ENCODE results near the gene TMC6.
"Not testable (repeated sequence)": the region's sequence is repeated elsewhere in the genome, so short reads cannot be mapped to it uniquely, and the experiment has no call there.

The TMC6 gene

GRCh38 chr17:78154903-78155811 lies 26.6 kb upstream of the TMC6 start:
- DNase-seq, result no peak

GRCh38 chr17:78151514-78152008 lies 23.0 kb upstream of the TMC6 start:
- DNase-seq, result no peak

- DNase-seq, result no peak
Observed at GRCh38 chr17:78148286-78149016, 19.9 kb upstream of the TMC6 start.

DNA sequence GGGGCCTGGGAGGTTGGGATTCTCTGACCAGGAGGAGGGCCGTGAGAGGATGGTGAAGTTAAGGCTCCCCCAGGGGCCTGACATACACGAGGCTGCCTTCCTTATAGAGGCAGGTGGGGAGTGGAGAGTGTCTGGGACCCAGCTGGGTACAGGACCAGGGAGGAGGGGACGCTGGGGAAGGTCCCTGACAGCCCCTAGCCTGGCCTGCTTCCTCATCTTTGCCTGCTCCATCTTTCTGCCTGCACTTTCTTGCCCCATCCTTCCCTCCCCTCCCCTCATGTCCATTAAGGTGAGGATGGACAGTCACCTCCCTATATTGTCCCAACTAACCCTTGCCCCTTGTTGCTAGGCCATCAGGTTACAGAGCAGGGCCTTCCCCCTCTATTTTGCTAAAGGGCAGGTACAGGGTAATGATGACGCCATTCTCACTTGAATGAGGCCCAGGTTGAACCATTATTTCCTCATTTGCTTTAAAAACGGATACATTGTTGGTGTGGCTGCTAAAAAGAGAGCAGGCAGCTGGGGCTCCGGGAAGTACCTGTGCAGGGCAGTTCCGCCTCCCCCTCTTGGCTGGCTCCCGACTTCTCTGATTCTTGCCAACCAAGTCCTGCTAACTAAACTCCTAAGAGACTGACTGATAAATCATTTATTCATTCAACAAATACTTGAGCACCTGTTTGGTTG lies 18.9 kb upstream of the TMC6 start:
- no peak for DNase-seq

GRCh38 chr17:78146881-78147280 lies 18.3 kb upstream of the TMC6 start:
- DNase-seq, result no peak

DNA sequence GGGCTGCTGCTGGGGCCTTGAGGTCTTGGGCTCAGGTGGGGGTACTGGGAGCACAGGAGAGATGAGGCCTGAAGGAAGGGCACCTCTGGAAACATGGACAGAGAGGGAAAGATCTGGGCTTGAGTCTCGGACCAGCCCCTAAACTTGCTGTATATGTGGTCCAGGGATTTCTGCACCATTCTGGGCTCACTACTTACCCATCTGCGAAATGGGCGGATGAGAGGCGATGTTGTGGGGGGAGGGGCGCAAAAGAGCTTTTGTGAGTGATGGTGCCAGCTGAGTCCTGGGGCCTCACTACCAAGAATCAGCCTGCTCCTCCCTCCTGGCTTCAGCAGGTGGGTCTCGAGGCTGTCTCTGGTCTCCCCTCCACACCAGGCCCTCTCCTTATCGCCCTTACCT lies 17.9 kb upstream of the TMC6 start:
- no peak for DNase-seq

DNA sequence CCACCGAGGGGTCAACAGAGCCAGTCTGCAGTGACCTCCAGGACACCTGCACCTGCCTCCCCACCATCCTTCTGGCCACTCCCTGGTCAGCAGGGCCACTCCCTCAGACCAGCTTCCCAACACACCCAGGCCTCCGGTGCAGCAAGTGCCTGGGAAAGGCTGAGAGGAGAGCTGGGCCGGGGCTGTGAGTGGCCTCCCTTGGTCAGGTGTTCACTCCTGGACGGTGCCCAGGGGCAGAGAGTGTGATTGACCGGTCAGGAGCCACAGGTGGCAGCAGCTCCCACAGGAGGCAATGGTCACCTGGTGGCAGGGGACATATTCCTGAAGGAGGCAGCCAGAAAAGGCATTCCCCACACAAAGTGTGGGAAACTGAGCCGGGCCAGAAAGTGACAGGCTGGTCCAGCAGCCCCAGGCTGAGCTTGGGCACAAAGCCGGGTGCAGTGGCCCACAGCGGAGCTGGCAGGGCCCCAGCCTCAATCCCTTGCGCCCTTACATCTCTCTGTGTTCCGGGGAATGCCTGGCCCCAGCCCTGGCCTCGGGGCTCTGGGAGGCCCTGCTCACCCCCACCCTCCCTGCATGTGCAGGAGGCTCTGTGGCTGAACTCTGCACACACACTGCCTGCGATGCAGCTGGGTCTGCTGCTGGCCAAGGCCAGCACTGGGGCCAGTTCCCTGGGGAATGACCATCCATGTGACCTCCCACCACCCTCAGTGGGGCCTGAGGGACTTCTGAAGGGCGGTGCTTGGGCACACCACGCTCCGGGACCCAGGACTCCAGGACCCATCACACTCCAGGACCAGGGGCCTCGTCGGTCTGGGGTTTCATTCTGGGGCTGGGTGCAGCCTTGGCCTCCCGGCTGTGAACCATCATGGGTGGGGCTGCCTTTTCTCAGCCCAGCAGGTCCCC lies 16.4 kb upstream of the TMC6 start:
- DNase-seq, result no peak

GRCh38 chr17:78144147-78144719 lies 15.7 kb upstream of the TMC6 start:
- DNase-seq, result peak; percentile 48

DNA sequence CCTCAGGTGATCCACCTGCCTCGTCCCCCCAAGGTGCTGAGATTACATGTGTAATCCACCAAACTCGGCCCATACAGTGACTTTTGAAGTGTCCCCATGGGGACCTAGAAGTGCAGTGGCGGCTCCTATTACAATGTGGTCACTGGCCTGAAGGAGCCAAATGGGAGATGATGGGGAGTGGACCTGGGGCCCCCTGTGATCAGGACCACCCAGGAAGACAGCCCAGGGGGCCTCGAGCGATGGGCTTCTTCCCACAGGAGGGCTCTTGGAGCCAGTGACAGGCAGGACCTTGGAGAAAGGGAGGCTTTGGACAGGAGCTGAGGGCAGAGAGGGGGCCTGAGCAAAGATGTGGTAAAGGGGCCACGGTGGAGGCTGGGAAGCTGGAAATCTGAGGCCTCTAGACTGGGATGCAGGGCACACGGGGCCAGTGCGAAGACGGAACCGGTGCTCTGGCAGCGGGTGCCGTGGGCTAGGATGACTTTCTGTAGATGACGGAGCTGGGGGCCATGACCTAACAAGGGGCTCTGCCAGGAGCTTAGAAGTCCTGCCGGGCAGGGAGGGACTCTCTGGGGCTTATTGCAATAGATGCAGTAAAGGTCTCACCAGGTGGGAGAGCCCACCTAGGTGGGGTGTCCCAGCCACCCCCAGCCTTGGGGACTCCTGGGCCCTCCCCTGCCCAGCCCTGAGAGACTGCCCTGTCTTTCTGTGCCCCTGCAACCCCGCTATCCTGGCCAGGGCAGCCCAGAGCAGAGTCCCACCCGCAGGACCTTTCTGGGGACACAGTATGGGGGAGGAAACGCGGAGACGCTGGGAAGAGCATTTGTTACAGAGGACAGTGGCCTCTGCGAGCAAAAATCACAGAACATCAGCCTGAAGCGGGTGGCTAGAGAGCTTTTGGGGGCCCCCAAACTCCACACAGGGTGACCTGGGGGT lies 14.9 kb upstream of the TMC6 start:
- DNase-seq, result no peak

- DNase-seq, result no peak
Observed at GRCh38 chr17:78142119-78142861, 13.7 kb upstream of the TMC6 start.

DNA sequence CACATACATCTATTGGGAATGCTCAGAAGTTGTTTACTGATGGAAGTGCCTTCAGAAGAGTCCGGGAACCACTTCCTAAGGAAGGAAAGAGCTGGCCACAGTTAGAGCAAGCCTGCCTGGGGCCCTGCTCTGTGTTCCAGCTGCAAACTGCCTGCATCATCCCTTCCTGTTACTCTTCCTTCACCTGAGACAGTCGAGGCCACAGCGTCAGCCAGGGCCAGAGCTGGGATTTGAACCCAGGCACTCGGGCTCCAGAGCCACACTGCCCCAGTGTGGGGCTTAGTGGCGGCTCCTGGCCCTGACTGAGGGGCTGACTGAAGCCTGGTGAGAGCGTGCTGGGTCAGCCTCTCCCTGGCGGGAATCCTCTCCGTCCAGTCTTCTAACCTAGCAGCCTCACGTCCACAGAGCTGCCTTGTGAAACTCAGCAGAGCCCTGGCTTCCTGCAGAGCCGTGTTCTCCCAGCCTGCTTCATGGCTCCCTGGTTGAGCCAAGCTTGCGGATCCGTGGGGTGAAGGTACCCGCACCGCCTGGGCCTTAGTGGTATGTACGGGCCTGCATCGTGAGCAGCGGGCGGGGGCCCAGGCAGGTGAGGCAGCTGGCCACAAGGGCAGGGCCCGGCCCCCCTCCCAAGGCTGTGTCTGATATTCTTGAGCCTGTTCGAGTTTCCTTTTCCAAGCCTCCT lies 13.0 kb upstream of the TMC6 start:
- DNase-seq, result no peak

GRCh38 chr17:78140169-78141051 lies 11.9 kb upstream of the TMC6 start:
- peak; percentile 40 for DNase-seq

DNA sequence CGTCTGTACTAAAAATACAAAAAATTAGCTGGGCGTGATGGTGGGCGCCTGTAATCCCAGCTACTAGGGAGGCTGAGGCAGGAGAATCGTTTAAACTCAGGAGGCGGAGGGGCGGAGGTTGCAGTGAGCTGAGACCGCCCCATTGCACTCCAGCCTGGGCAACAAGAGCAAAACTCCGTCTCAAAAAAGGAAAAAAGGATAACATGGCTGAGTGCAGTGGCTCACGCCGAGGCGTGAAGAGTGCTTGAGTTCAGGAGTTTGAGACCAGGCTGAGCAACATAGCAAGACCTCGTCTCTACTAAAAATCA lies 11.3 kb upstream of the TMC6 start:
- not testable (repeated sequence) for DNase-seq

- DNase-seq, result no peak
Observed at GRCh38 chr17:78138204-78139060, 9.9 kb upstream of the TMC6 start.

GRCh38 chr17:78137392-78138203 lies 9.0 kb upstream of the TMC6 start:
- no peak for DNase-seq

GRCh38 chr17:78135858-78136500 lies 7.4 kb upstream of the TMC6 start:
- DNase-seq, result no peak

Measured in DMS 273 treated with DMSO at 0.1 percent for 48 hours (cell line).